ENCODE results near the gene ANK3. TPM values are rescaled to one million over a fixed set of nuclear protein-coding genes. Genes with fewer than 3 reads are reported as not detected.

Gene ANK3
- total RNA-seq, 4 donors from 2014 or later, result 118 to 161 (median 151) TPM

DNA sequence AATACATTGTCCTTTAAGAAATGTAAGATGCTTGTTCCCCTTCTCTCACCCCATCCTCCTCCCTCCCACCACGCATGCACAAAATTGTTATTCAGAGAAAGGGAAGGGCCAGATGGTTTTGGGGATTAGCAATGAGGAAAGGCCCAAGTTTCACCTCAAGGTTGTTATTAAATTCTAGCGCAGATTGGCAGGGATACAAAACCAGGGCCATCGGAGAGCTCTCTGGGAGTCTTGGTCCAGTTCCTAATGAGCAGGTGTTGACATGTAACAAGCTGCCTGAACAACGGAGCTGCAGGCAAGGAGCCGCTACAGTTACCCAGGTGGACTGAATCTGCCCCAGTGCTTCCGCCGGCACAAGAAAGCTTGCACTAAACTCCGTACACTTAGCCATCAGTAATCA is 9.7 kb upstream of the ANK3 start:
- no peak for DNase-seq
- Histone ChIP-seq H3K9me3 (no peaks in the 10 kb centered on the region), H3K36me3 (no peaks in the 10 kb centered on the region), H3K27me3 (no peaks in the 10 kb centered on the region), H3K4me3 (no peak overlapping the region), H3K4me1 (no peaks in the 10 kb centered on the region), H3K27ac (no peak overlapping the region)
- TF ChIP-seq, protein P1, sequence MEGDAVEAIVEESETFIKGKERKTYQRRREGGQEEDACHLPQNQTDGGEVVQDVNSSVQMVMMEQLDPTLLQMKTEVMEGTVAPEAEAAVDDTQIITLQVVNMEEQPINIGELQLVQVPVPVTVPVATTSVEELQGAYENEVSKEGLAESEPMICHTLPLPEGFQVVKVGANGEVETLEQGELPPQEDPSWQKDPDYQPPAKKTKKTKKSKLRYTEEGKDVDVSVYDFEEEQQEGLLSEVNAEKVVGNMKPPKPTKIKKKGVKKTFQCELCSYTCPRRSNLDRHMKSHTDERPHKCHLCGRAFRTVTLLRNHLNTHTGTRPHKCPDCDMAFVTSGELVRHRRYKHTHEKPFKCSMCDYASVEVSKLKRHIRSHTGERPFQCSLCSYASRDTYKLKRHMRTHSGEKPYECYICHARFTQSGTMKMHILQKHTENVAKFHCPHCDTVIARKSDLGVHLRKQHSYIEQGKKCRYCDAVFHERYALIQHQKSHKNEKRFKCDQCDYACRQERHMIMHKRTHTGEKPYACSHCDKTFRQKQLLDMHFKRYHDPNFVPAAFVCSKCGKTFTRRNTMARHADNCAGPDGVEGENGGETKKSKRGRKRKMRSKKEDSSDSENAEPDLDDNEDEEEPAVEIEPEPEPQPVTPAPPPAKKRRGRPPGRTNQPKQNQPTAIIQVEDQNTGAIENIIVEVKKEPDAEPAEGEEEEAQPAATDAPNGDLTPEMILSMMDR (IDR thresholded peaks at IDR 0.05), result no peak
- TF ChIP-seq POLR2A (IDR thresholded peaks at IDR 0.05), result no peak

- no peaks in the 10 kb centered on the region for H3K27me3 ChIP-seq
- H3K9me3 ChIP-seq, result no peaks in the 10 kb centered on the region
- no peak overlapping the region for H3K27ac ChIP-seq
- H3K4me1 ChIP-seq, result no peaks in the 10 kb centered on the region
- no peak for DNase-seq
- TF ChIP-seq, protein P1 (IDR thresholded peaks at IDR 0.05), result no peak
- no peak for TF ChIP-seq POLR2A (IDR thresholded peaks at IDR 0.05)
- H3K4me3 ChIP-seq, result no peak overlapping the region
- no peaks in the 10 kb centered on the region for H3K36me3 ChIP-seq
Measured at GRCh38 chr10:60397792-60398191, 8.1 kb upstream of the ANK3 start.

DNA sequence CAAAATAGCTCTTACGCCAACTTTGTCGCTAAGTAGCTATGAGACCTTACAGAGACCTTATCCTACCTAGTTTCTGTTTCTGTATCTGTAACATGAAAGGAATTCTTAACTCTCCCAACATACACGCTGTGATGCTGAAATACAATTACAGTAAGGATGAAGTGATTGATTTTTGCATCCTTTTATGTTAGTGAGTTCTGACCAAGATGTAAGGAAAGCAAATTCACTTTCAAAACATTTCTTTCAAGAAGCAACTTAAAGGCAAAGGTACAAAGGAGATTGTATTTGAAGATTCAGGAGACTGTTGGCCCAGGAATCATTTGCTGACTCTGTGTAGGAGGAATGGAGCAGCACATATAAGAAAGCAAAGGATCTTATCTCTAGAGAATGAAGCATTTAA is 7.1 kb upstream of the ANK3 start:
- Histone ChIP-seq H3K4me3 (no peak overlapping the region), H3K9me3 (no peaks in the 10 kb centered on the region), H3K27ac (no peak overlapping the region), H3K4me1 (no peaks in the 10 kb centered on the region), H3K36me3 (no peaks in the 10 kb centered on the region), H3K27me3 (no peaks in the 10 kb centered on the region)
- no peak for TF ChIP-seq POLR2A (IDR thresholded peaks at IDR 0.05)
- TF ChIP-seq, protein P1 (IDR thresholded peaks at IDR 0.05), result no peak
- no peak for DNase-seq

DNA sequence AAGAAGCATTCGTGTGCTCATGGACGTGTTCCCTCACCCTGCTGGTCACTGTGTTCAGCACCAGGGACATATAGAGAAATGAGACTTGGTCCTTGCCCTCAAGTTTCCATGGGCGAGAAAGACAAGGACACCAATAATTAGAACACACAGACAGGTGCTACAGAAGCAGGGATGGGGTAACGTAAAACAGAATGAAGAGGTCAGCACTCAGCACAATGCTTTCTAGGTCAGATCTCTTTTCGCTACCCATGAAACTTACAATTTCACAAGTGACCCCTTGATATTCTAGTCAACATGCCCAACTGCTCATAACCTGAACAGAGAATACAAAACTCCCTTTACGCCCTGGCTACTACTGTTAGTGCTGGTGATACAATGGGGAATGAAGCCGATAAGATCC is 6.0 kb upstream of the ANK3 start:
- no peaks in the 10 kb centered on the region for H3K9me3 ChIP-seq
- TF ChIP-seq, protein P1 (IDR thresholded peaks at IDR 0.05), result no peak
- no peak for TF ChIP-seq POLR2A (IDR thresholded peaks at IDR 0.05)
- no peaks in the 10 kb centered on the region for H3K36me3 ChIP-seq
- DNase-seq, result no peak
- no peaks in the 10 kb centered on the region for H3K4me1 ChIP-seq
- no peaks in the 10 kb centered on the region for H3K27me3 ChIP-seq
- H3K27ac ChIP-seq, result no peak overlapping the region
- no peak overlapping the region for H3K4me3 ChIP-seq

GRCh38 chr10:60394446-60394845 is 4.8 kb upstream of the ANK3 start:
- no peak overlapping the region for H3K27ac ChIP-seq
- no peak for DNase-seq
- H3K27me3 ChIP-seq, result no peaks in the 10 kb centered on the region
- H3K36me3 ChIP-seq, result no peaks in the 10 kb centered on the region
- TF ChIP-seq POLR2A (IDR thresholded peaks at IDR 0.05), result no peak
- TF ChIP-seq, protein P1 (IDR thresholded peaks at IDR 0.05), result no peak
- no peaks in the 10 kb centered on the region for H3K9me3 ChIP-seq
- H3K4me1 ChIP-seq, result no peaks in the 10 kb centered on the region
- no peak overlapping the region for H3K4me3 ChIP-seq

DNA sequence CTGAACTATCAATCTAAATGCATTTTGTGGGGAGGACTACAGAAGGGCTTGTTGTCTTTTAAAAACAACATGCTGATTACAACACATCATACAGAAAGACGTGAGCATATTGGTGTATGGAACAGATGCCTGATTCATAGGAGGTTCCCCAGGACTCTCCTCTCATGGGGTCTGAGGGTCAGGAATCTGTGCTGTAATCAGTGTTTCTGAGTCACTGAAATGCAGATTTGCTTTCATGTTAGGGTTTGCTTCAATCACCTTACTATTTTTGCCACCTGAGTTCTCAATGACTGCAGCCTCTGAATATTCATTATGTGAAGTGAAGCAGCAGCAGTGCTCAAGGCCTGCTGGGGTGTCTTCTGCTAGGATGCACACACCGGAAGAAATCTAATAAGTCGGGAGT is 550 bp upstream of the ANK3 start:
- no peak overlapping the region for H3K4me3 ChIP-seq
- no peaks in the 10 kb centered on the region for H3K36me3 ChIP-seq
- H3K9me3 ChIP-seq, result no peaks in the 10 kb centered on the region
- no peak overlapping the region for H3K27ac ChIP-seq
- no peak for DNase-seq
- no peaks in the 10 kb centered on the region for H3K4me1 ChIP-seq
- no peak for TF ChIP-seq POLR2A (IDR thresholded peaks at IDR 0.05)
- TF ChIP-seq, protein P1 (IDR thresholded peaks at IDR 0.05), result no peak
- H3K27me3 ChIP-seq, result no peaks in the 10 kb centered on the region
